NCI-H345 treated with DMSO at 0.1 percent for 48 hours (cell line): ENCODE data around the gene HSF5.

Experiments
- DNase-seq: peaks from one replicate; lab custom pipeline; 2025; ENCODE audit not compliant: unreplicated experiment; lab: John Stamatoyannopoulos, UW

HSF5 gene

DNA sequence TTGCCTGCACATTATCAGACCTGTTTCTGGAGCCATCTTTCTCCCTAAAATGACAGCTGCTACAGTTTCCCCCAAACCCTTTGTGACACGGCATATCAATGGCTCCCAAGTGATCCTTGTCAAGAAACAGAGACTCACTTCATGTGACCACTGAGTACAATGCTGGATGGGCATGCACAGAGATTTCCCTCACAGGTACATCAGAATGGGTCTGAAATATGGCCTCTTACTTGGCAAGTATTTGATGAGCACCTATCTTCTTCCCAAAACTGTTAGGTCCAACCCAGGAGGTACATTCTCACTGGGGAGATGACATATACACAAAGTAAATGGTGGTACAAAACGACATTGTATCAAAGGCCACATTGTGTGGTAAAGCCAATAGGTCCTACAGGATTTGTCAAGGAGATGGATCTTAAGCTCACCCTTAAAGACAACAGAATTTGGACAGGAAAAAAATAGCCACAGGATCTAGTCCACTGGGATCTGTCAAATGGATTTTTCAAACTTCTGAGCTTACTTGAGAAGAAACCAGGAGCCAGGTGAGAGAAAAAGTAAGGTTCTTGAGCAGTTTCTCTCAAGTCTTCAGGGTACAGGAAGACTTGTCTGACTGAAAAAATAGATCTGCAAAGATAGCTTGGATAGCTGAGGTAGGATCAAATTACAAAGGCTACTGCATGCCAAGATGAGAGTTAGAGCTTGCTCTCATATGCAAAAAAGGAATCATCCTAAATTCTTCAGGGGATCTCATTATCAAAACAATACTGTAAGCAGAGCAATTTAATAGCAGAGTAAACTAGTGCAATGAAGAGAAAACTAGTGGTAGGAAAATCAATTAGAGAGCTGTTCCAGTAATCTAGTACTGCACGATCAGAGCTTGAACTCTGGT lies 99.7 kb downstream of the HSF5 start:
- DNase-seq, result no peak

DNA sequence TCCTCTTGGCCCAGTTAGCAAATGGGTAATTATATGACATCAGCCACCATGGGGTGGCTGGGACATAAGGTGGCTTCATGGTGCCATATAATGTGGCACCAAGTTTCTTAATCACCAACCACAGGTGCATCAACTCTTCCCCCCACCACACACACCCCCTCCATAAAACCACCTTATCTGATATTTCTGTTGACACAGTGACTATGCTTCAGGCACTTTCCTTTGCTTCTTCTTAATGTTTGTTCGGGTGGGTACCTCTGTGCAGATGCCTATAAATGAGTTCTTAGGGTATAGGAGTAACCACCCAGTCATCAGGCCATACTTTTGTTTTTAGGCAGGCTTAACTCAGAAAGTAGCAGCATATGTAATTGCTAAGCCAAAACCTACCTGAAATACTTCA lies 100.4 kb downstream of the HSF5 start:
- DNase-seq, result no peak

DNA sequence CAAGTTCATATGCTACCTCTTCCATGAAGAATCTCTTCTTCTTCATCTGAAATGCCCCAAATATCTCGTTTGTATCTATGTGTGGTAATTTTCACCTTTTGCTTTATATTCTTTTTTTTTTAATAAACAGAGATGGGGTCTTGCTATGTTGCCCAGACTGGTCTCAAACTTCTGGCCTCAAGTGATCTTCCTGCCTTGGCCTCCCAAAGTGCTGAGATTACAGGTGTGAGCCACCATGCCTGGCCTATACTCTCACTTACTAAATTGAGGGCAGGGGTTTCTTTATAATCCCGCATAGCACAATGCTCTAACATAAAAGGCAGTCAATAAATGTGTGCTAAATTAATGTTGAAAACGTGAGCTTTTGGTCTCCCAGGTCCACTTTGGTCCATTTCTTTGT lies 101.5 kb downstream of the HSF5 start:
- no peak for DNase-seq

DNA sequence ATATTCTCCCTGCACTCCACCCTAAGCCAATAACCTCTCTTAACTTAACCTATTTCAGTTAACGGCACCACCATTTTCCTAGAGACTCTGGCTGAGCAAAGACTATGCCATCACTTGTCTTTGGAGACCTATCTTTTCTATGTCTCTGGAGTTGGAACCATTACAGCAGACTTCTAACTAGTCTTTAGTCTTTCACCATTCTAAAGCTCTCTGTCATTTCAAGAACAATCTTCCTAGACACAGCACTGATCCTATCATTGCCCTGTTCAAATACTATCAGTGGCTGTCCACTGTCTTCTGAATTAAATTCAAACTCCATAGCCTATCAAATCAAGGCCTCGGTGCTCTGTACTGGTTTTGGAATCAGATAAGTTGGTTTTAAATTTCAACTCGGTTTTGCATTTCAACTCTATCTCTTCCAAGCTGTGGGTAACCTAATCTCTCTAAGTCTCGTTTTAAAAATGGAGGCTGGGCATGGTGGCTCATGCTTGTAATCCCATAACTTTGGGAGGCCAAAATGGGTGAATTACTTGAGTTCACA lies 102.8 kb downstream of the HSF5 start:
- DNase-seq, result no peak

DNA sequence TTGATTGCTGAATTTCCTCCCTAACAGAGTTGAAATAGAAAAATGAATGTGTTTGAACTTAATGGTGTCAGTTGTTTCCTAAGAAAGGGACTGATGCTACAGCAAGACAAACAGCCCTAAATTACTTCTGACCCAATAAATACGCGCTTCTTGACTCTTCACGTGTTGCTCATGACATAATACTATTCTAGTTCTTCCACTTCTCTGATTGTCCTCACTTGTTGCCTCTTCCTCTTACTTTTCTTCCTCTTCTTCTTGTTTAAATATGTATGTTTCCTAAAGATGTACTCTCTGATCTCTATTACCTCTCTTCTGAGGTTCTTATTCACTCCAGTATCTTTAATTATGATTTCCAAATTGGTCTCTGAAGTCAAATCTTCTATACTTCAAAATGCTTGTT lies 103.3 kb downstream of the HSF5 start:
- DNase-seq, result no peak

DNA sequence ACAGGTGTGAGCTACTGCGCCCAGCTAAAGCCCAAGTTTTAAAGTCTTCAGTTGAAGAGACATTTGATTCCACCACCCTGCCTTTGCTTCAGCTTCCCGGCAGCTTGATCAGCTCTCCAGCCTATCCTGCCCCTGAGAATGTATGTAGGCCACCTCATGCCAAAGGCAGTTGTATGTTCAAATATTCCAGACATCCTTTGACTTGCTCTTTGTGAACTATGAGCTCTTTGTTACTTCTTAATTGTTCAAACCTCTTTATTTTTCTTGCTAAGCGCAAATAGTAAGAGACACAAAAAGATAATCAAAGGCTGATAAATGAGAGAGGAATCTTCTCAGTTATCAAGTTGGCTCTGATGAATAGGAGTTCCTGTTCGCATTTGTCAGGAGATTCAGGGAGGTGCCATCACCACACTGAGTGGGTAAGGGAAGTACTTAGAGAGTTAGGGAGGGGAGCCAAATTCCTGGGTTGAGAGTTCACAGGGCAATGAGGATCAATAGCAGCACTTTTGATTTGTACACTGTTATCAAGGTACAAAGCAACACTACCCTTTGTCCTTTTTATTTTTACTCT lies 104.2 kb downstream of the HSF5 start:
- DNase-seq, result no peak

DNA sequence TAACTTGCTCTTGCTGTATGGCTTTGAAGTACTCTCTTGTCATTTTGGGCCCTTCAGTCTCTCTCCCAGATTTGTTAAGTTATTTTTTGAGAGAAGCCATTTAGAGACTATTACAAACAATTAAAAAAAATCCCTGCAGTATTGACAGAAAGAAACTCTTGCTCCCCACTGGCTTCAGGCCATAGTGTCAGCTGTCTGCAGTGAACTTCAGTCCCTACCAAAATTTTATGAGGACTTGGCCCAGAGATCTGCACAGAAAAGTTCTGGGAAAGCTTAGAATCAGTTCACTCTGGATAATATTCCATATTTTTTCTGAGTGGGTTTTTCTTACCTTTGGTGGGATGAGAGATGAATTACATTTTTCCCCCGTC lies 105.4 kb downstream of the HSF5 start:
- DNase-seq, result no peak

DNA sequence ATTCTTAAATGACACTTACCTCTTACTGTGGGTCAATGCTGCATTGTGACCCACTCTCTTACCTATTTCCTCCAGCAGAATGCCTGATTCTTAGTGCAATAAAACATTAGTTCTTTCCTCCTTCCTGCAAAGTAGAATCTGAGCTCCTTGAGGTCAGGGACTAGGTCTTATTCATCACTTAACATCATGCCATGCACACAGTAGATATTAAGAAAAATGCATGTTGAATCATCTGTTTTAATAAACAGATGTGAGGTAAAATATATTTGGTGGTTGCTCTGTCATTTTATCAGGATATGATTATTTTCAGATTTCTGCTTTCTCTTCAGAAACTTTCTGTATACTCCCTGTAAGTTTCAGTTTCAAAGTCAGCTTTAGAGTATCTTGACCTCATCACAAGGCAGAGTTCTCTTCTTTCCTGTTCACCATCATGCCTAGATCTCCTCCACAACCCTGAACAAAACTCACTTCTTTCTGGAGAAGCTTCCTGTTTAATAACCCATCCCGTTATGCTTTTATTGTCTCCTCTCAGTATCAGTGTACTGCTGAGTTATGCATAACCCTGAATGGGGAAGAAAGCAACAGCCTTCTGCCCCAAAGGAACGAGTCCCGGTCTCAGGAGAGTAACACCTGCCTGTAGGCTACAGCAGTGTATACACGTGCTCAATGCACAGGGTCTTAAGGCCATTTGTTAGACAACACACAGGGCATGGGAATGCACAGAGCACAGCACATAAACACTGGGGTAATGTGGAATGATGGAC lies 105.9 kb downstream of the HSF5 start:
- DNase-seq, result no peak

DNA sequence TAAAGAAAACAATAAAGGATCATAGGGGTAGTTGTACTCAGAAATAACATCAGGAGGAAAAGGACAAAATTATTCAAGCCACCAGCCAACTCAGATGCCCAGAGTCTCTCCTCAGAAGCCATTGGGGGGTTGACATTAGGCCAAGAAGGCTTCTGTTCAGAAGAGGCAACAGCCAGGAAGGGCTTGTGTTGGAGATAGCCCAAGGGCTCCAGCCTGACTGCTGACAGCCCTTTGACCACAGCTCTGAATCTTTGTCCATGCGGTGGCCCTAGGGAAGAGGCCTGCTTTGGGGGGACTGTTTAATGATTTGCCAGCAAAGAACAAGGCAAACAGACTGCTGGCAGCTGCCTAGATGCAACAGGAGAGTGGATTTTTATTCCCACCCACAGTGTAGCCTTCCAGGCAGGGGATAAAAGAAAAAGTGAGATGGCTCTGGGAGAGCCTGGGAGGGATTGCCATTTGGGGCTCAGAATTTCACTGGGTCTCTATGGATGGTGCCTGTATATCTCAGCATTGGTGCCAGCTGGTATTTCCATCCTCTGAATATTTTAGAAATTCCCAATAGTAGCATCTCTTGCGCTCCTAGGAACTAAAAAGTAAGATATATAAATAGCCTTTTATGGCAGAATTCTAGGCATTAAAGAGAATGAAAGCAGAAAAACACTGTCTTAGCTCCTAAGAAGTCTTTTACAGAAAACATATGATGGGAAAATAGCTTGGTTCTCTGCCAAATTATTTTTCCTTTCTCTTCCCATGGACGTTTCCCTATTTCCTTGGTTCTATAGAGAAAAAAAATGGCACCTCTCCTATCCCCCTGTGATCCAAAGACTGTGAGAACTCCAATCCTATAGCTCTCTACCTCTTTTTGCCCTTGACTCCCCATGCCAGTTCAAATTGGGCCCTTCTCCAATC lies 106.8 kb downstream of the HSF5 start:
- DNase-seq, result no peak

DNA sequence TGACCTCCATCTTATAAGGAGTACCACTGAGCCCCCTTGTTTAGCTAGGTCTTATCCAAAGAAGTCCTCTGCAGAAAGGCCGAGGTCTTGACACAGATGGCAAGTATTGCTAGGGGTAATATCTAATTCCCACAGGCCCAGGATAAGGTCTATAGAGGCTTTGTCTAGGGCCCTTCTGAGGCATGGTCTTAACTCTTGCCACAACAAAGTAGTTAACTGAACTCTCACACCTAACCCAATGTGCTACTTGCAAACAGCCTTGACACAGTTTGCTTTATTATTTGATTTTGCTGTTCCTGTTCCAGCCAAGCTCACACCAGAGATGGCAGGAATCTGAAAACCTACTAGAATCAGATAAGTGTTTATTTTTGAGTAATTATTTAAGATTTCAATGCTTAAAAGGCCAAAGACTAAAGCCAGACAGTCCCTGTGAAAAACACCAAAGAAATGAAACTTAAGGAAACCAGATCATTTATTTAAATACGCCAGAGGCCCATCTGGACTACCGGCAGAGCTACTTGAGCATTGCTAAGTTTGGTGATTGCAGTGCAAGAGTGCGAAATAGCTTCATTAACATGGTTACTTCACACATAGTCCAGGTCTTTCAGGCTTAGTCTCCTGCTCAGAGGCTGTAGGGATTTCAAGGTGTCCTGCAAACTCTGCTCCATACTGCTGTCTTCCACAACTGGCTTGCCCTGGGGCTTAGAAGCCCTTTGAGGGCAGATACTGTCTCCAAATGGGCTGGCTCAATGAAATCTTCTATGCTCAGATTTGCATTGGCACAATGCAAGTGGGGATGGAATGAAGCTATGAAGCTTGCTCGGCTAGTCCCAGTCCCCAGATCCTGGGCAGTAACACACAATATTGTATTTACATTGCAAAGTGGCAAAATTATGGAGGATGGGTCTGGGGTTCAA lies 107.7 kb downstream of the HSF5 start:
- DNase-seq, result no peak

DNA sequence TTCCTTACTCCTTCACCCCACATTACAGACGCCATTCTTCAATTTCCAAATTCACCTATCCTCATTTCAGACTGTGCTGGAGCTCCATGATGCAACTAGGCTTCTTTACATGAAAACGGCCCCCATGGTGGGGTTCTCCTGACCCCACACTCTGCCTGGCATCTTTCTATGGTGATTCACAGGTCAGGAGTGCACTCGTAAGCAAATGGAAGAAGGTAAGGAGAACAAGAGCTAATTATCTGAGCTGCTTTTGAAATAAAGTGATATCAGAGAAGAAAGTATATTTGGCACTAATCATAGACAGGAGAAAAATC lies 108.7 kb downstream of the HSF5 start:
- DNase-seq, result no peak

DNA sequence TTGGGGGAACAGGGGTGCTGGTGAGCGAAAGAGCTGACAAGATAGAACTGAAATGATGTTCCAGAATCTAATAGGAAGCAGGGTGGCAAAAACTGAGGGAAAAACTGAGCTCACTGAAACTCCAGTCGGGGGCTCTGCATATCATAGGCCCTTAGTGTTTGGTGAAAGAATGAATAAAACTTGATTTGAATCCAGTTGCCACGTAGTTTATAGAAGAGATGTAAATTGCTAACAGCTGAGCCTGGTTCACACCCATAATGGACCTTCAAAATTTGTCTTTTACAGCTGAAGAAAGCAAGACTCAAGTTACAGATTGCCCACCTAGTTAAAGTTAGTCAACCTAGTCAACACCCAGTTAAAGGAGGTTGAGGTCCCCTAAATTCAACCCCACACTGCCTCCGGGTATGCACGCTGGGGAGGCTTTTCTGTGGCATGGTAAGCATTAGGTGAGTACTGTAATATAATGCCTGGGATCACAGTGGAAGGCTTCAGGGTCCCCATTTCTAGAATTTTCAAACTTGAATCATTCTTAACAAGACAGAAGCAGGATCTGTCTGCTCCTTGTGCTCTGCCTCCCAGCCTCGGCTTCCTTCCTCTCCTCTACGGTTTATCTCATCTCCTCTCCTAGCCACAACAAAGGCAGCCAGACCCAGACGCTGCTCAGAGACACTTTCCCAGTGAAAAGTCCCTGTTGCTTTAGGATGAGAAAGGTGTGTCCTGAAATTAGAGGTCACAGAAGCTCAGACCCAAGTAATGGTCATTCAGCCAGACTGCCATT lies 109.3 kb downstream of the HSF5 start:
- DNase-seq, result no peak

DNA sequence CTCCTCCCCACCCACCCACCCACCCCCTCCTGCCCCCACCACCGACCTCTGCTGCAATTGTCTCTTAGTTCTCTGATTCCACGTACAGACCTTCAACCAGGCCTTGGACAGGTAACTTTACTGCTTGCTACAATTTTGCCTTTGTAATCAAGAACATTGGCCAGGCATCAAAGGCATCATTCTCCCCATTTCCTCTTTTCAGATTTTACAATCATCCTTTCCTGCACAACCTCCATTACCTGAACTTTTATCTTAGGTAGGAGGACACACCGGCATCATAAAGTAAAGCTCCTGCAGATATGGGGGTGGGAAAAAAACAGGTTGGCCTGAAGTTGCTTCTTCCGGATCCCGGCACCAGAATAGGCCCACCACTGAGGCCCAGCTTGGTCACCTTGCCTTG lies 110.5 kb downstream of the HSF5 start:
- no peak for DNase-seq

DNA sequence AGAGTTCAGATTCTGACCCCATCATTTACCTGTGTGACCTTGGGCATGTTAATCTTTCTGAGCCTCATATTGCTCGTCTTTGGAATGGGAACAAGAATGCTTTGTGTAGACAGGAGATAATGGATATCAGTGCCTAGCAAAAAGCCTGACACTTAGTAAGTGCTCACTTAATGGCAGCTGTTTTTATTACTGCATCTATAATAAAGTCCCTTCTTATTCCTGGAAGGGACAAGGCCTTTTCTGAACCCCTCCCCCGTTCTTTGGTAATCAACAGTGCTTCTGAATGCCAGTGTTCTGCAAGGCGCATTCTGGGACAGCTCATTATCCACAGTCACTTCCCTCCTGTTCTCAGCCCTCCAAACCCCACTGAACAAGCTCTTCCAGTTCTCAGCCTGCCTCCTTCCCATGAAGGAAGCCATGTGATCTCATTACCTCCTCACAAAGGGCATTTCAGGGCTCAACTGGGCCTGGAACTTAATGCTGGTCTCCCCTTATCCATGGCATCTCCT lies 111.1 kb downstream of the HSF5 start:
- DNase-seq, result no peak

DNA sequence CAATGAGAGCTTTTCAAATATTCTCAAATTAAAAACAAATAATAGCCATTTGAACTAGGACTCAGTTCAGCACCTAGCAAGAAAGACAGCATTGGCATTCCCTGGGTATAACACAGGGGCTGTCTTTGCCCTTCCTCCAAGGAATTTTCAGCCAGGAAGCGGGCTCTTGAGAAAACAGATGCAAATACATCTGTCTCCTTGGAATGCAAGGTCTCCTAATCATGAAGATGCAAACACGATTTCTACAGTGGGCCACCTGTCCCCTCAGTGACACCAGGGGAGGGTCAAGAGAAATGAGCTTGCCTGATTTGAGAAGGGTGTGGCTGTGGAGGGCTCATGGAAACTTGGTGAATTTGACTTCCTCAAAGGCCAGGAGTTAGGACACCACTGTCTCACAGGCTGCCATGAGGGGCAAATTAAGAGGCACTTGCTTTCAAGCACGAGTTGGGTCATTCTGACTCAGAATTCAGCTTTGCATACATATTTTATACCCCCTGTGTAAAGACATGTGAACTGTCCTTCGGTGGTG lies 111.7 kb downstream of the HSF5 start:
- no peak for DNase-seq

DNA sequence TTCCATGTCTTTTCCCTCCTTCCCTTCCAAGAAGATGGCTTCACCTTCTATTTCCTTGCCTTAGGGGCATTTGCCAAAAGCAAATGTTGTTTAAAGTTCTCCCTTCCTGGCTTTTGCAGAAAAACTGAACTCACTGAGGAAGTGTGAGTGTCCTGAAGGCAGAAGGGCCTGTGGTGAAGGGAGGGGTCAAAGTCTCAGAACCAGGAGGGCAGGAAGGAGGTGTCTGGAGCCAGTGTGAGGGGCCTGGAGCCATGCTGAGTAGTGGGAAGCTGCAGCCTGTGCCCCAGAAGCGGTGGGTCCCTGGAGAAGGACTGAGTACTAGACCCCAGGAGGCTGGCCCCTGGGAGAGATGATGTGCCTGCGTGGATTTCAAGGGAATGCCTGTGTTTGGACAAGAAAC lies 112.4 kb downstream of the HSF5 start:
- no peak for DNase-seq

DNA sequence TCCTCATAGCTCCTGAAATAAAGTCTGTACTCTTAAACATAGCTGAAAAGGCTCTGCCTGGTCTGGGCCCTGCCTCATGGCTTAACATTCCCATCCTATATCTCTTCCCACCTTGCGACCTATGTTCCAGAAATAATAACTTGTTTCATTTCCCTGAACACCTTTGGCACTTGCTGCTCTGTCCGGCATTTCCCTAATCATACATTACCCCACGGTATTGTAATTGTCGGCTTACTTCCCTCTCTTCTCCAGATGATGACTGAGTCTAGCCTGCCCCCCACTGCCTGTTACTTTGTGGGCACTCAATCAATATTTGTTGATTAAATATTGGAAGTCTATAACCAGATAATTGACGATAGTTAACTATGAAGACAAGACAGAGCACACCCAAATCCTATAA lies 113.0 kb downstream of the HSF5 start:
- no peak for DNase-seq

DNA sequence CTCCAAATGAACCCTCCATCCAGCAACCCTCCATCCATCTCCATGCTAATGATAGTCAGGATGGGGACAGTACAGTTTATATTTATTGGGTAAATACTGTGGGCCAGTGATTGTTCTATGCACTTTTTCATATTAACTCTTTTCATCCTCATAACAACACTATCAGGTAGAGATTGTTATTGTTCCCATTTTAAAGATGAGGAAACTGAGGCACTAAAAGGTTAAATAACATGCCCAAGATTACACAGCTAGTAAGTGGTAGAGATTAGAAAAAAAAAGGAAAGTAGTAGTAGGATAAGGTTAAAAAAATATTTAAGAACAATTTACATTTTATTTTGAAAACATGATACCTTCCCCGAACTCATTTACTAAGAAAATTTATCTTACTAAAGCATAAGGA lies 114.3 kb downstream of the HSF5 start:
- no peak for DNase-seq

DNA sequence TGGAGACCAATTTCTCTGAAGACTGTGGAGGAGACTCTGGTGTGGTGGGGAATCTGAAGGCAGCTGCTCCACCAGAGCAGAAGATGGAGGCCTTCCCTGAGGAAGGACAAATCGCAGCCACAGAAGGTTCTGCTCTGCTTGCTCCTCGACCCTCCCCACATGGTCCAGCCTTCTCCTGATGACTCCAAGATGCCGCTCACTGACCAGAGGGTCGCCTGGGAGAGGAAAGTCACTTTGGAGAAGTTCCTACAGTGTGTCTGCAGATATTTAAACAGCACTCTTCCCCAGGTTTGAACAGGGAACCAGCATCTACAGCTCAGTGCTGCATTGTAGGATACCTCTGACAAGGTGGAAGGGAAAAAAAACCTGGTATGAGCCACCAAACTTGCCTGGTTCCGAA lies 115.2 kb downstream of the HSF5 start:
- DNase-seq, result no peak
